SIG-M5 treated with dmso at 0.1 percent for 504 hours (cell line): ENCODE measurements around the gene IPO13.

Source experiments
- DNase-seq: peaks from one replicate; lab custom pipeline; 2025; ENCODE audit not compliant: unreplicated experiment; lab: John Stamatoyannopoulos, UW

Gene IPO13

DNA sequence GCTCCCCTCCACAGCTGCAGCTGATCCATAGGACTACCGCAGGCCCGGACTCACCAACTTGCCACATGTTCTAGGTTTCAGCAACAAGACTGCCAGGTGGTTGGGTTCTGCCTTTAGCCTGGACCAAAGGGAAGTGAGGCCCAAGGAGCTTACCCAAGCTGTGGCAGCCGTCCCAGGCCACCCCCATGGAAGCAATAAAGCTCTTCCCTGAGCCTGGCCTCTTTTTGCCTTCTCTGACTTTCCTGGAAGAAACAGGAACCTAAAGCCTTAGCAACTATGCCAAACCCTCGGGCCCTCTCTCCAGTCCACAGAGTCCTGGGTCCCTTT, 15.8 kb upstream of the IPO13 start:
- no peak for DNase-seq

DNA sequence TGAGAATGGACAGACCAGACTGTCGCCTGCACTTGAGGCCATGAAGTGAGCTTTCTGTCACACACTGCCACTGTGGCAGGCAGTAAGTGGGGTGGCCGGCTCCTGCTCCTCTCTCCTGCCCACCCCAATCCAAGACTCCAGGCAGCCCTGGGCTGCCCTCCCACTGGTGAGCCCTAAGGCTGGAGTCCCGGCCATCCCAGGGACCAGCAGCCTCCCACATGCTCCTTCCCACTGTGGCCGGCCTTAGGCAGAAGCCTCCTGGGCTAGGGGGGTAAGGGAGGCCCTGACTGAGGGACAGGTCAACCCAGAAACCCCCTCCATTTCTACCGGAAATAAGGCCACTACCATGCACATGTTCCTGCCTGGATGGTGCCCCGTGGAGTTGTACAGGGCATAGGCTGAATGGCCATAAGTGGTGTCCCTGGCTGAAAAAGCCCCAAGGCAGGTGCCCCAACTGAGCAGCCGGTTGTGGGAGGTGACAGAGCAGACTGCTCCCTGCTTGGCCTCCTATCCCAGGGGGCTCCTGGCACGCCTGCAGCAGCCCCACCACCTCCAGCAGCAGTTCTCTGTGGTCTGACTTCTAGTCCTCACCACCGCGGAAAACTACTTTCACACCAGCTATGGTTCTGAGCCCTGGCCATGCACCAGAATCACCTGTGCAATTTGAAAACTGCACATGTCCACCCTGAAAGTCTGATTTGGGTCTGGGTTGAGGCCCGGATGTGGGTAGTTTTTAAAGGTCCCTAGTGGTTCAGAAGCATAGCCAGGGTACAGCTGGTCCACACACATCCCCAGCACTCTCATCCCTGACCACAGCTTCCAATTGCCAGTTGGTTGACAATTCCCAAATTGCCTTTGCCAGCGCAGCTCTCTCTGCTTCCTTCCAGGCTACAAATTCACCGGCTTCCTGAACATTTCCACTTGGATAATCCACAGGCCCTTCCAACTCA, 14.8 kb upstream of the IPO13 start:
- no peak for DNase-seq

DNA sequence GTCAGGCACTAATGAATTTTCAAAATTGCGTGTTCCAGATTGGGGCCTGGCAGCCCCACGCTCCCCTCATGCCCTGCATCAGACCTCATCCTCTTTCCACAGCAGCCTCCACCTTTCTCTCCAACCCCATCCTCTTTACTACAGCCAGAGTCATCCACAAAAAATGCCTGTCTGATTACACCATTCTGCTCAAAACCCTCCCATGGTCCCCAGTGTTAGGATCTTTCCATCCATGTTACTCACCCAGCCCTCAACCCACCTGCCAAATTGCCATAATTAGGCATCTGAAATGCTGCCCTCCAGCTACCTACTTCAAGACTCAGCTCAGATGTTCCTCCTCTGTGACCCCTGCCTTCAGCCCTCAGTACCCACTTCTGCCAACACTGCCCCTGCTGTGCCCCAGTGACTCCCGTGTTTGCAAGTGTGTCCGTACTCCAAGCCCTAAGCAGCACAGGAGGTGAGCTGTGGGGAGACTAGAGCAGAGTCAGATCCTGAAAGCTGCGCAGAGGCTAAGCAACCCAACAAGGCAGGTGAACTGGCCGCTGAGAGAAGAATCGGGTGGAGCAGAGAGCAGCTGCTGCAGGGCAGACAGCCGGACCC, 13.9 kb upstream of the IPO13 start:
- no peak for DNase-seq

DNA sequence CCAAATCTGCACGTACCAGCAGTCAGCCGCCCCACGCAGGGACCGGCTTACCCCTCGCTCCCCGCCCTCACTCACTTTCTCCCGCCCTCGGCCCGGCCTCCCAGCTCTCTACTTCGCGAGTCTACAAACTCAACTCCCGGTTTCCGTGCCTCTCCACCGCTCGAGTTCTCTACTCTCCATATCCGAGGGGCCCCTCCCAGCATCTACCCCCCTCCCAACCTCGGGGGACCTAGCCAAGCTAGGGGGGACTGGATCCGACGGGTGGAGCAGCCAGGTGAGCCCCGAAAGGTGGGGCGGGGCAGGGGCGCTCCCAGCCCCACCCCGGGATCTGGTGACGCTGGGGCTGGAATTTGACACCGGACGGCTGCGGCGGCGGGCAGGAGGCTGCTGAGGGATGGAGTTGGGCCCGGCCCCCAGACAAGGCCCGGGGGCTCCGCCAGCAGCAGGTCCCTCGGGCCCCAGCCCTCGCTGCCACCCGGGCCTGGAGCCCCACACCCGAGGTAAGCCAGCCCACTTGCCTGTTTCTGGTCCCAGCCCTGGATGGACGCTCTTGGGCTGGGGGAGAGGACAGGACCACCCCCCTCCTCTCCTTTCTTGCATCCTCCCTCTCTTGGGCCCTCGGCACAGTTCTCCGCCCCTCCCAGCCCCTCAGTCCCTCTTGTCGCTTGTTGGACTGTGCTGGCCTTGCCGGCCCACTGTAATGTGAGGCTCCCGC, 13.2 kb upstream of the IPO13 start, which contains the start of gene ARTN:
Gene ARTN, plus strand, starts transcription at position 416 of the 715 bp plus-strand sequence. CDS start 1,856 bp downstream, outside the sequence.
- DNase-seq: no peak

DNA sequence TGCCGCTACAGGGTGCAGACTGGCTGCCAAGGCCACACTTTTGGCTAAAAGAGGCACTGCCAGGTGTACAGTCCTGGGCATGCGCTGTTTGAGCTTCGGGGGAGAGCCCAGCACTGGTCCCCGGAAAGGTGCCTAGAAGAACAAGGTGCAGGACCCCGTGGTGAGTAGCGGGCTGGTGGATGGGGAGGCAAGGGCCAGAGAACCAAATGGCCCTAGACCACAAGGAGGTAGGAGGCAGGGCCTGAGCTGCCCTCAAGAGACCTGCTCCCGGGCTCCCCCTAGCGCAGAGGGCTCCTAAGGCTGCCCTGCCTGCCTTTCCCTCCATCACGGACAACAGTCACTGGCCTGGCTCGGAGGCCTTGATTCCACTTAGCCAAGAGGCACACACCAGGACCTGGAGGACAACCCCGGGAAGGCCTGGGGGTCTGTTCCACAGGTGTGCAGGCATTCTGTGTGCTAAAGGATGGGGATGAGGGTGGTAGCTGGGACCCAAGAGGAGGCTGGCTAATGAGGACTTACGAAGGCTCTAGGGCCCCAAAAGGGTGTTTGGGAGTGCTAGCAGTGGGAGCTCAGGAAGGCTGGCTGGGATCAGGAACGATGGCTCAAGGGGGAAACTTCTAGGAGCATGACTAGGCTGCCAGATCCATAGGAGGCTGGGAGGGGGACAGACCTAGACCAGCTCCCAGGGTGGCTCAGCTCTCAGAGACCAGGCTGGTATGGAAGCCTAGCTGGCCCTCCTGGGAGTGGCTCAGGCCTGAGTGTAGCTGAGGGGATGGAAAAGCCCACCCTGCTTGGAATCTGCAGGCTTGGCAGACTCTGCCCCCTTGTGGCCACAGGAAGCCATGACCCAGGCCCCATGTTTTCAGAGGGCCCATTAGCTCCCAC, 12.4 kb upstream of the IPO13 start:
- DNase-seq: peak; percentile 53

DNA sequence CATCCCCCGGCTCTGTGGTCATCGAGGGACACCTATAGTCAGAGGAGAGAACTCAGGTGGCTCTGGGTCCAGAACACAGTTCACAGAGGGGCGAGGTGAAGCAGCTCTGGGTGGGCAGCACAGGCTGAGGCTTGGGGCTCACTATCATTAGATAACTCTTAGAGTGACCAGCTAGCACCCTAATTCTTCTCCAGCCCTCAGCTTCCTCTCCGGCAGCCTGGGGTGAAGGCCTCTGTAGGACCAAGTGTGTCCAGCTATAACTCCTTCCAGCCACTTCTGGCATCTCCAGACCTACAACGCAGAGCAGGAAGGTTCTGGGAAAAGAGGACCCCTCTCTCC, 11.8 kb upstream of the IPO13 start:
- DNase-seq: no peak

DNA sequence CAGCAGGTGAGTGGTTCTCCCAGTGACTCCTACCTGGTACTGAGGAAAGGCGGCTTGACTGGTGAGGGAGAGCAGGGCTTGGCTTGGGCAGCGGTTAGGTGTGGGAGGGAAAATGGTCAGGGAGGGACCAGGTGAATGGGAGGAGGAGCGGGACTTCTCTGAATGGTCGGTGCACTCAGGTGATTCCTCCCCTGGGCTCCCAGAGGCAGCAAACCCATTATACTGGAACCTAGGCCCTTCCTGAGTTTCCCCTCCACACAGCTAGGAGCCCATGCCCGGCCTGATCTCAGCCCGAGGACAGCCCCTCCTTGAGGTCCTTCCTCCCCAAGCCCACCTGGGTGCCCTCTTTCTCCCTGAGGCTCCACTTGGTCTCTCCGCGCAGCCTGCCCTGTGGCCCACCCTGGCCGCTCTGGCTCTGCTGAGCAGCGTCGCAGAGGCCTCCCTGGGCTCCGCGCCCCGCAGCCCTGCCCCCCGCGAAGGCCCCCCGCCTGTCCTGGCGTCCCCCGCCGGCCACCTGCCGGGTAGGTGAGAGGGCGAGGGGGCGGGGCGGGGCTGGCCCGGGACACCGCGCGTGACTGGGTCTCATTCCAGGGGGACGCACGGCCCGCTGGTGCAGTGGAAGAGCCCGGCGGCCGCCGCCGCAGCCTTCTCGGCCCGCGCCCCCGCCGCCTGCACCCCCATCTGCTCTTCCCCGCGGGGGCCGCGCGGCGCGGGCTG, 10.9 kb upstream of the IPO13 start:
- DNase-seq: no peak

DNA sequence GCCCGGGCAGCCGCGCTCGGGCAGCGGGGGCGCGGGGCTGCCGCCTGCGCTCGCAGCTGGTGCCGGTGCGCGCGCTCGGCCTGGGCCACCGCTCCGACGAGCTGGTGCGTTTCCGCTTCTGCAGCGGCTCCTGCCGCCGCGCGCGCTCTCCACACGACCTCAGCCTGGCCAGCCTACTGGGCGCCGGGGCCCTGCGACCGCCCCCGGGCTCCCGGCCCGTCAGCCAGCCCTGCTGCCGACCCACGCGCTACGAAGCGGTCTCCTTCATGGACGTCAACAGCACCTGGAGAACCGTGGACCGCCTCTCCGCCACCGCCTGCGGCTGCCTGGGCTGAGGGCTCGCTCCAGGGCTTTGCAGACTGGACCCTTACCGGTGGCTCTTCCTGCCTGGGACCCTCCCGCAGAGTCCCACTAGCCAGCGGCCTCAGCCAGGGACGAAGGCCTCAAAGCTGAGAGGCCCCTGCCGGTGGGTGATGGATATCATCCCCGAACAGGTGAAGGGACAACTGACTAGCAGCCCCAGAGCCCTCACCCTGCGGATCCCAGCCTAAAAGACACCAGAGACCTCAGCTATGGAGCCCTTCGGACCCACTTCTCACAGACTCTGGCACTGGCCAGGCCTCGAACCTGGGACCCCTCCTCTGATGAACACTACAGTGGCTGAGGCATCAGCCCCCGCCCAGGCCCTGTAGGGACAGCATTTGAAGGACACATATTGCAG, 10.2 kb upstream of the IPO13 start:
- DNase-seq: no peak

DNA sequence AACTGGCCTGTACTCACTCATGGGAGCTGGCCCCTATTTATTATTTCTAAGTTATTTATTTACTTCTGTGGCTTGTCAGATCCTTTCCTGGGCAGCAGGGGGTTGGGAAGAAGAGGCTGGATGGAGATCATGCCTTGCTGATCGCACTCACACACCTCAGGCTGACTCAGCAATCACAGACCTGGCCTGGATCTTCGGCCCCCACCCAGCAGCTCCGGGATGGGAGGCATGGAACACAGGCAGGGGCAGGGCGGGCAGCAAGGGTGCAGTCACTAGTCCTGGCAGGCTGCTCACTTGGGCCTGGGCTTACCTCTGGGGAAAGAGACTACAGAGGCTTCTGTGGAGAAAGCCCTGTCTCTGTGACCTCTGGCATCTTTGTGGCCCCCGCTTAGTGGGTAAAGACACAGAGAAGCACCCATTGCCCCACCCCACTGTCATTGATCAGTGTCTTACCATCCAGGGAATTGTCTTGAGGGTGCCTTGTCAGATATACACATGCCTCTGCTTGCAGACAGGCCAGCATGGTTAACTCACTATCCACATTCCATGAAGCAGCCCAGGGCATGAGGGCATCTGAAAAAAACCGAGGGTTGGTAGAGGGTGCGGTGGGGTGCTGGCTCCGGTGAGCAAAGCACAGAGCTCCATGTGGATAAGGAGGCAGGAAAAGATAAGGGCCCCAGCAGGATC, 9.4 kb upstream of the IPO13 start:
- DNase-seq: no peak

DNA sequence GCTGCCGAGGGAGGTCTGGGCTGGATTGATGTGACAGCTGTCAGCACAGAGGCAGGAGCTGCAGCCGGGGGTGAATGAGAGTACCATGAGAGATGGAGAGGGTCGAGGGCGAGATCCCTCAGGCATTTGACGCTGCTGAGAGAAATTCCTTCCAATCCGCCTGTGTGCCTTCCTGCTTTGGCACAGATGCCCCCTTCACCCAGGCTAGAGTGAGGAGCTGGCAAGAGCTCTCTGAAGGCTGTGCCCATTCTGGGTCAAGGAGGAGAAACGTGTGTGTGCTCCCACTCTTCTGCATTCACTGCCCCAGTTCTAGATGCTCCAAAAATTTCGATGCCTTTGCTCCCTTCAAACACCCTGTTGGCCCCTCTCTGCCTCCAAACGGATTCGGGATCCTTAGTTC, 8.4 kb upstream of the IPO13 start:
- DNase-seq: no peak

DNA sequence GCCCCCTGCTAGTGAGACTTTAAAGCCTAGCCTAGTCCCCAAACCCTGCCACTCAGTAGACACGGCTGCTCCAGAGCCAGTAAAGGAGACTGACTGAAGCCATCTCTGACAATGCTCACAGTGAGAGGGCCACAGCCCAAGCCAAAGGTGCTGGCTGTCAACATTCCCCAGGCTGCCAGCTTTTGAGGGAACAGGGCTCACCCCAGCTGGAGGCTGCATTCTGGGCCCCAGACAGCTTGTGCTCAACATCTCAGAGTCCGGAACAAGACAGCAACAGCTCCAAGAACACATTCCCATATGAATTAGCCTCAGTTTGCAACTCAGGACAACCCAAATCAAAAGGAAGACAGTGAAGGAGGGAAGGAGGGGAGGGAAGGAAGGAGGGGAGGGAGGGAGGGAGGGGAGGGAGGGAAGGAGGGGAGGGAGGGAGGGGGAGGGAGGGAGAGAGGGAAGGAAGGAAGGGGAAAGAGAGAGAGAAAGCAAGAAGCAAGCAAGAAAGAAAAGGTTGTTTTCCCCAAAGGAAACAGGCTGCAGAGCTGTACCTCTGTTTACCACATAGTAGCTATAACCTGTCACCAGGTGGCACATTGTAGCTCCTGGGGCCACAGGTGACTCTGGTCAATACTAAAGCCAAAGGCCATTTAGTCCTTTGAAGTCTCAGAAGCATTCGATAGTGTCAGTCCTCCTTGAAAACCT, 7.7 kb upstream of the IPO13 start:
- no peak for DNase-seq

DNA sequence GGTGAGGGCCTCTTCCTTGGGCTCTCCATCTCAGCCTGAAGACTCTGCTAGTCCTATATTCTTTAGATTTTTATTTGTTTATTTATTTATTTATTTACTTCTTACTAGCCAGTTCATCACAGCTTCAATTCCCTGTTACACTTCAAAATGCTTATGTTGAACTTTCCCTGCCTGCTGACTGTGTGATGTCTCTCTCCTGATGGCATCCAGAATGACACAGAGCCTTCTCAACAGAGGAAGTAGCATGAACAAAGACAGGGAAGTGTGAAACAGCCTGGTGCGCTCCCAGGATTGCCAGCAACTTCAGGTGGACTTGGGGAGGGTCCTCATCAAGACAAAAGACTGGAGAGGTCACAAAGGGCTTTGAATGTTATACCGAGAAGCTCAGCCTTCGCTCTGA, 4.3 kb upstream of the IPO13 start:
- DNase-seq: no peak

DNA sequence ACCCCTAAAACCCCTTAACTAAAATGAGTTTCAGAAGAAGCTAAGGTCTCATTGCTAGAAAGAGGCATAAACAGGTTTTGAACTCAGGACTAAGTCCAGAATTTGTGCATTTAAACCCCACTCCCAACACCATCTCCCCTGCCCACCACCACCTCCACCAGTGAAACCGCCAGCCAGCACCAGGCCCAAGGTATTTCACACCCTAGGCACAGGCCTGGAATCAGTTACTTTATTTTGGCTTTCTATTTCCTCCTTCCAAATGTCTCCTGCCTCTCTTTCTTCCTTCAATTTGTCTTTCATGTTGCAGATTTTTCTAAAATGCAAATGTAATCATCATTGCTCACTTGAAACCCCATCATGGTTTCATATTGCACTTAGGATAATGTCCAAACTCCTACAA, 1.9 kb upstream of the IPO13 start:
- no peak for DNase-seq

DNA sequence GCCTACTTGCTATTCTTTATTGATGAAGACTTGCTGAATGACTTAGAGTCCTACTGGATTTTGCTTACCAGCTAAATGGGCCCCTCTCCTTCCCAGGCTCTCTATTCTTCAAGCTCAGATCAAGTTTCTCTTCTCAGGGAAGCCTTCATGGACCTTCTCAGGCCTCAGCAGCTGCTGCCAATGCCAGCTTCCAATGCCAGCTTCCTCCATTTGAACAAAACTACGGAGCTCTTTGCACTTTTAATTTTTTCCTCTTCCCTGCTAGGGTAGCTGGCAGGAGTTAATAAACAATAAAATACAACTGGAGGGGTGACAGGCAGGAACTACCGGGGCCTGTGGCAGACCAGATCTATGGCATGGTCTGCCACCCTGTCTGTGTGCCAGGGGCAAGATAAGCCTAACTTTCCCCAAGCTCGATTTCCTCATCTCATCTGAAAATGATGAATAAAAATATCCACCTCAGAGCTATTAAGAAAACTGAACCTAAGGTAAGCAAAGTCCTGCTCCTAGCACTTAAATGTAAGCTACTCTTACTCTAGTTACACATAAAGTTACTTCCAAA, 995 bp upstream of the IPO13 start:
- DNase-seq: no peak

DNA sequence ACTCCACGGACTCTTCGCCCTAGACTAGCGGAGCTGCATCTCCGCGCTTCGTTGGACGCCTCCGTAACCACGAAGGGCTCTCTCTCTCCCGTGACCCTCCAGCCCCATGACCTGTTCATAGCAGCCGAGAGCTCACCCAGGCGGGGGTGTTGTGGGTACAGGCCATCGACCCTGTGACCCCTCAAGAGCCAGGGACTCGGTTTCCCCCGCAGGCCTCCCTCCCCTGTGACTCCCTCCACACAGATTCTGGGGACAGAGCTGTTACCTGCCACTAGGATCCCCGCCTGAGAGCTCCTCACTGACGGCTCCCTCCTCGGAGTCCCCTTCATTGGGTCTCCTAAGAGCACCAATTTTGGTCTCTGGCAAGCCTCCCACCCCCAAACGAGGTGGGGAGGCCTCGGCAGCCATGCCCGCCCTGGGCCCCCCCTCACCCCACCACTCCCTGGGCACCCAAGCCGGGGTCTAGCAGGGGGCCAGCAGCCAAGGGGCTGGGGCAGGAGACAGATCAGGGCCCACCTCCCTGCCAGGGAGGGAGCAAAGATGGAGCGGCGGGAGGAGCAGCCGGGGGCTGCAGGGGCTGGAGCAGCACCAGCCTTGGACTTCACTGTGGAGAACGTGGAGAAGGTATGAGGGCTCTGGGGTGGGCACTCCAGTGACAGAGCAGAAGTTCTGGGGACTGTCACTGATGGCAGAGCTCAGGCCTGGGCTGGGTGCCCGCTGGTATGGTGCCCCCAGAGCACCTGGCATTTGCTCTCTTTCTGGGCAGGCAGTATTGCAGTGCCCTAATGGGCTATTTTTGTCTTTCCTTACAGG, 517 bp downstream of the IPO13 start:
- no peak for DNase-seq

DNA sequence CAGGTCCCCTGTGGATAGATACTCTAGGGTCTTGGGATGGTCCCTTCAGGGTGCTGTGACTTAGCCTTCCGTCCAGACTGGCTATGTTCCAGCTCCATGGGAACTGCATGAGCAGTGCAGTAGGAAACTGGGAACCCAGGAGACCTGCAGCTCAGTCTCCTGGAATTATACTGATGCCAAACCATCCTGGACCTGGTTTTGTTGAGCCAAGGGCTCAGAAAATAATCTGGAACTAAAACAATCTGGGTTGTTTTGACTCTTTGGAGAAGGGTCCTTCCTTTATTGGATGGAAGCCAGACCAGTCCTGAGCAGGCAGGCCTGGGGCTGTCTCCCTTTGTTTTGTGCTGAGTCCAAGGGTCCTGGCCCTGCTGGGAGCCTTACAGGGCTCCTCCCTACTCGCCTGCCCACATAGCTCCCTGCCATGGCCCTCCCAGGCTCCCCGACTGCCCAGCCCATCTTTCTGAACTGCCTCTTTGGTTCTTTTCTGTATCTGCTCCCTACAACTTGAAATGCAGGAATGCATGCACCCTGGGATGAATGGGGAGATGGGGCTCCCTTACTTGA, 1.2 kb downstream of the IPO13 start:
- no peak for DNase-seq

DNA sequence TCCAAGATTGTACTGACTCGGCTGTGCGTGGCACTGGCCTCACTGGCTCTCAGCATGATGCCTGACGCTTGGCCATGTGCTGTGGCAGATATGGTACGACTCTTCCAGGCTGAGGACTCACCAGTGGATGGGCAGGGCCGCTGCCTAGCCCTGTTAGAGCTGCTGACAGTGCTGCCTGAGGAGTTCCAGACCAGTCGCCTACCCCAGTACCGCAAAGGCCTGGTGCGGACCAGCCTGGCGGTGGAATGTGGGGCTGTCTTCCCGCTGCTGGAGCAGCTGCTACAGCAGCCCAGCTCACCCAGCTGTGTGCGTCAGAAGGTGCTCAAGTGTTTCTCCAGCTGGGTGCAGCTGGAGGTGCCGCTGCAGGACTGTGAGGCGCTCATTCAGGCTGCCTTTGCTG, 2.9 kb downstream of the IPO13 start:
- no peak for DNase-seq
